GM23338 (cell line): ENCODE measurements around the gene POLD3. TPM values are rescaled to one million over a fixed set of nuclear protein-coding genes. Genes with fewer than 3 reads are reported as not detected.

Source experiments
- ATAC-seq: fragments of 200-7000 bp; cut with Tn5 transposase; 3 replicates; pipeline ENCODE4 v1.9.1; 2020
- DNase-seq: peaks from one replicate; pipeline ENCODE4 v3.0.0-alpha.2; 2015; ENCODE audit warnings: low spot score
- H2AFZ ChIP-seq: fragments of 200-600 bp; sonication (generic); 2 replicates; pipeline ENCODE4 v1.8.0; 2016; ENCODE audit warnings: antibody characterized with exemption, mild to moderate bottlenecking, moderate library complexity
- H3F3A ChIP-seq: fragments of 200-600 bp; sonication (generic); replicated peaks from 2 replicates; pipeline ENCODE4 v1.8.0; 2017; ENCODE audit warnings: antibody characterized with exemption, mixed run types, low read depth
- H3K27ac ChIP-seq: fragments of 200-600 bp; sonication (generic); 2 replicates; pipeline ENCODE4 v1.6.1; 2016; ENCODE audit warnings: low read depth
- H3K27me3 ChIP-seq: fragments of 200-600 bp; sonication (generic); 2 replicates; pipeline ENCODE4 v1.8.0; 2016; ENCODE audit warnings: mild to moderate bottlenecking, mixed run types, moderate library complexity; ENCODE audit not compliant: insufficient read depth
- H3K36me3 ChIP-seq: fragments of 200-600 bp; sonication (generic); 2 replicates; pipeline ENCODE4 v1.8.0; 2016; ENCODE audit warnings: mild to moderate bottlenecking; ENCODE audit not compliant: insufficient read depth
- H3K4me1 ChIP-seq: fragments of 200-600 bp; sonication (generic); 2 replicates; pipeline ENCODE4 v1.8.0; 2016; ENCODE audit warnings: mild to moderate bottlenecking, moderate library complexity; ENCODE audit not compliant: insufficient read depth
- H3K4me2 ChIP-seq: fragments of 200-600 bp; sonication (generic); 2 replicates; pipeline ENCODE4 v1.7.1; 2017; ENCODE audit warnings: mixed run types
- H3K4me3 ChIP-seq: fragments of 200-600 bp; sonication (generic); 2 replicates; pipeline ENCODE4 v1.6.1; 2016; ENCODE audit warnings: mixed run types
- H3K79me2 ChIP-seq: fragments of 200-600 bp; sonication (generic); replicated peaks from 2 replicates; pipeline ENCODE4 v1.8.0; 2017; ENCODE audit warnings: mild to moderate bottlenecking; ENCODE audit not compliant: insufficient read depth
- H3K9me2 ChIP-seq: fragments of 200-600 bp; sonication (generic); 2 replicates; pipeline ENCODE4 v1.8.0; 2017; ENCODE audit not compliant: insufficient read depth
- H4K20me1 ChIP-seq: fragments of 200-600 bp; sonication (generic); replicated peaks from 2 replicates; pipeline ENCODE4 v1.8.0; 2017; ENCODE audit warnings: mild to moderate bottlenecking; ENCODE audit not compliant: insufficient read depth
- H3K27ac Mint-ChIP-seq: 2 replicates; pipeline ENCODE4 v1.8.0; 2020; ENCODE audit warnings: inconsistent platforms, mild to moderate bottlenecking, moderate library complexity, mixed read lengths
- H3K27me3 Mint-ChIP-seq: 3 replicates; pipeline ENCODE4 v1.8.0; 2022; ENCODE audit warnings: low read depth, mild to moderate bottlenecking, moderate library complexity, mixed read lengths, inconsistent platforms; ENCODE audit not compliant: insufficient read depth, poor library complexity
- H3K36me3 Mint-ChIP-seq: 3 replicates; pipeline ENCODE4 v1.8.0; 2021; ENCODE audit warnings: low read depth, mild to moderate bottlenecking, inconsistent platforms, moderate library complexity, mixed read lengths
- H3K4me1 Mint-ChIP-seq: 3 replicates; pipeline ENCODE4 v1.8.0; 2020; ENCODE audit warnings: mild to moderate bottlenecking, inconsistent platforms, mixed read lengths
- H3K4me3 Mint-ChIP-seq: 3 replicates; pipeline ENCODE4 v1.8.0; 2021; ENCODE audit warnings: moderate library complexity, mild to moderate bottlenecking, inconsistent platforms, mixed read lengths
- H3K9me3 Mint-ChIP-seq: 3 replicates; pipeline ENCODE4 v1.8.0; 2020; ENCODE audit warnings: moderate library complexity, mild to moderate bottlenecking, inconsistent platforms, mixed read lengths
- CREB1 ChIP-seq: fragments of 250-450 bp; sonication (Bioruptor Pico); IDR thresholded peaks from 2 replicates; pipeline ENCODE4 v1.5.0; 2020; ENCODE audit warnings: low read depth, mild to moderate bottlenecking, moderate library complexity
- CTCF ChIP-seq, 2 experiments: fragments of 200-600 bp in 1 of 2; sonication (generic) in 1 of 2; conservative IDR thresholded peaks; 2 replicates each; pipeline versions ENCODE4 v1.5.1 to v1.6.1; 2016 to 2017; ENCODE audit warnings: antibody characterized with exemption in 2 of 2, low read depth in 2 of 2, mild to moderate bottlenecking in 2 of 2, moderate library complexity in 1 of 2
- JUNB ChIP-seq: IDR thresholded peaks from one replicate; pipeline ENCODE4 v1.6.1; 2016; ENCODE audit warnings: antibody characterized with exemption; ENCODE audit not compliant: unreplicated experiment
- NANOG ChIP-seq: IDR thresholded peaks from 2 replicates; pipeline ENCODE4 v1.6.1; 2016; ENCODE audit warnings: antibody characterized with exemption, borderline replicate concordance
- STAT1 ChIP-seq: IDR thresholded peaks from one replicate; pipeline ENCODE4 v1.6.1; 2016; ENCODE audit warnings: antibody characterized with exemption; ENCODE audit not compliant: unreplicated experiment
- ZNF114 ChIP-seq: fragments of 250-450 bp; sonication (Bioruptor Pico); IDR thresholded peaks from 2 replicates; pipeline ENCODE4 v1.5.0; 2020; ENCODE audit warnings: mild to moderate bottlenecking, moderate library complexity
- polyA plus RNA-seq: library from polyadenylated mRNA; unstranded; fragments of >200 nt; fragmentation: Nextera tagmentation; extraction: Ambion mirVana; gene quantifications from 2 replicates; pipeline ENCODE4 v1.2.1, GENCODE V29; 2016
- total RNA-seq: library from RNA; depleted of rRNA; stranded (reverse); fragments of >200 nt; shearing (Covaris generic); gene quantifications from 2 replicates; pipeline ENCODE4 v1.2.3, GENCODE V29; 2014
- TF ChIP-seq, protein P1 (sequence below): fragments of 250-450 bp; sonication (Bioruptor Pico); IDR thresholded peaks from 2 replicates; pipeline ENCODE4 v1.5.0; 2020; ENCODE audit warnings: mild to moderate bottlenecking, moderate library complexity
- TF ChIP-seq, protein P2 (sequence below): IDR thresholded peaks from 2 replicates; pipeline ENCODE4 v1.6.1; 2016; ENCODE audit warnings: antibody characterized with exemption

The POLD3 gene
- total and polyA plus RNA-seq, 2 experiments from 2014 or later, result 21.9 to 50.1 TPM

- Mint-ChIP-seq H3K9me3 (no peaks in the 10 kb centered on the region), H3K36me3 (peaks cover 16% of the 10 kb centered on the region; the same call in 2 of the 3 replicates), H3K27ac (no peak overlapping the region), H3K4me1 (peaks cover 2% of the 10 kb centered on the region; the same call in 1 of the 3 replicates), H3K27me3 (no peaks in the 10 kb centered on the region), H3K4me3 (no peak overlapping the region)
- Histone ChIP-seq H2AFZ (no peak overlapping the region), H4K20me1 (peaks cover 3% of the 10 kb centered on the region; the same call in 1 of the 2 replicates), H3K9me2 (no peaks in the 10 kb centered on the region), H3K27me3 (no peaks in the 10 kb centered on the region), H3K4me1 (no peaks in the 10 kb centered on the region), H3K36me3 (0 out of 2 replicates have a peak, but pooled peaks cover 3% of the 10 kb centered on the region), H3K4me2 (no peak overlapping the region), H3K4me3 (no peak overlapping the region), H3K79me2 (no peaks in the 10 kb centered on the region), H3K27ac (no peak overlapping the region), H3F3A (no peaks in the 10 kb centered on the region)
- TF ChIP-seq, protein P1, sequence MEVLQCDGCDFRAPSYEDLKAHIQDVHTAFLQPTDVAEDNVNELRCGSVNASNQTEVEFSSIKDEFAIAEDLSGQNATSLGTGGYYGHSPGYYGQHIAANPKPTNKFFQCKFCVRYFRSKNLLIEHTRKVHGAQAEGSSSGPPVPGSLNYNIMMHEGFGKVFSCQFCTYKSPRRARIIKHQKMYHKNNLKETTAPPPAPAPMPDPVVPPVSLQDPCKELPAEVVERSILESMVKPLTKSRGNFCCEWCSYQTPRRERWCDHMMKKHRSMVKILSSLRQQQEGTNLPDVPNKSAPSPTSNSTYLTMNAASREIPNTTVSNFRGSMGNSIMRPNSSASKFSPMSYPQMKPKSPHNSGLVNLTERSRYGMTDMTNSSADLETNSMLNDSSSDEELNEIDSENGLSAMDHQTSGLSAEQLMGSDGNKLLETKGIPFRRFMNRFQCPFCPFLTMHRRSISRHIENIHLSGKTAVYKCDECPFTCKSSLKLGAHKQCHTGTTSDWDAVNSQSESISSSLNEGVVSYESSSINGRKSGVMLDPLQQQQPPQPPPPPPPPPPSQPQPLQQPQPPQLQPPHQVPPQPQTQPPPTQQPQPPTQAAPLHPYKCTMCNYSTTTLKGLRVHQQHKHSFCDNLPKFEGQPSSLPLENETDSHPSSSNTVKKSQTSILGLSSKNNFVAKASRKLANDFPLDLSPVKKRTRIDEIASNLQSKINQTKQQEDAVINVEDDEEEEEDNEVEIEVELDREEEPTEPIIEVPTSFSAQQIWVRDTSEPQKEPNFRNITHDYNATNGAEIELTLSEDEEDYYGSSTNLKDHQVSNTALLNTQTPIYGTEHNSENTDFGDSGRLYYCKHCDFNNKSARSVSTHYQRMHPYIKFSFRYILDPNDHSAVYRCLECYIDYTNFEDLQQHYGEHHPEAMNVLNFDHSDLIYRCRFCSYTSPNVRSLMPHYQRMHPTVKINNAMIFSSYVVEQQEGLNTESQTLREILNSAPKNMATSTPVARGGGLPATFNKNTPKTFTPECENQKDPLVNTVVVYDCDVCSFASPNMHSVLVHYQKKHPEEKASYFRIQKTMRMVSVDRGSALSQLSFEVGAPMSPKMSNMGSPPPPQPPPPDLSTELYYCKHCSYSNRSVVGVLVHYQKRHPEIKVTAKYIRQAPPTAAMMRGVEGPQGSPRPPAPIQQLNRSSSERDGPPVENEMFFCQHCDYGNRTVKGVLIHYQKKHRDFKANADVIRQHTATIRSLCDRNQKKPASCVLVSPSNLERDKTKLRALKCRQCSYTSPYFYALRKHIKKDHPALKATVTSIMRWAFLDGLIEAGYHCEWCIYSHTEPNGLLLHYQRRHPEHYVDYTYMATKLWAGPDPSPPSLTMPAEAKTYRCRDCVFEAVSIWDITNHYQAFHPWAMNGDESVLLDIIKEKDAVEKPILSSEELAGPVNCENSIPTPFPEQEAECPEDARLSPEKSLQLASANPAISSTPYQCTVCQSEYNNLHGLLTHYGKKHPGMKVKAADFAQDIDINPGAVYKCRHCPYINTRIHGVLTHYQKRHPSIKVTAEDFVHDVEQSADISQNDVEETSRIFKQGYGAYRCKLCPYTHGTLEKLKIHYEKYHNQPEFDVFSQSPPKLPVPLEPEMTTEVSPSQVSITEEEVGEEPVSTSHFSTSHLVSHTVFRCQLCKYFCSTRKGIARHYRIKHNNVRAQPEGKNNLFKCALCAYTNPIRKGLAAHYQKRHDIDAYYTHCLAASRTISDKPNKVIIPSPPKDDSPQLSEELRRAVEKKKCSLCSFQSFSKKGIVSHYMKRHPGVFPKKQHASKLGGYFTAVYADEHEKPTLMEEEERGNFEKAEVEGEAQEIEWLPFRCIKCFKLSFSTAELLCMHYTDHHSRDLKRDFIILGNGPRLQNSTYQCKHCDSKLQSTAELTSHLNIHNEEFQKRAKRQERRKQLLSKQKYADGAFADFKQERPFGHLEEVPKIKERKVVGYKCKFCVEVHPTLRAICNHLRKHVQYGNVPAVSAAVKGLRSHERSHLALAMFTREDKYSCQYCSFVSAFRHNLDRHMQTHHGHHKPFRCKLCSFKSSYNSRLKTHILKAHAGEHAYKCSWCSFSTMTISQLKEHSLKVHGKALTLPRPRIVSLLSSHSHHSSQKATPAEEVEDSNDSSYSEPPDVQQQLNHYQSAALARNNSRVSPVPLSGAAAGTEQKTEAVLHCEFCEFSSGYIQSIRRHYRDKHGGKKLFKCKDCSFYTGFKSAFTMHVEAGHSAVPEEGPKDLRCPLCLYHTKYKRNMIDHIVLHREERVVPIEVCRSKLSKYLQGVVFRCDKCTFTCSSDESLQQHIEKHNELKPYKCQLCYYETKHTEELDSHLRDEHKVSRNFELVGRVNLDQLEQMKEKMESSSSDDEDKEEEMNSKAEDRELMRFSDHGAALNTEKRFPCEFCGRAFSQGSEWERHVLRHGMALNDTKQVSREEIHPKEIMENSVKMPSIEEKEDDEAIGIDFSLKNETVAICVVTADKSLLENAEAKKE, result no peak
- no peak for TF ChIP-seq JUNB
- TF ChIP-seq NANOG, result no peak
- TF ChIP-seq, protein P2, sequence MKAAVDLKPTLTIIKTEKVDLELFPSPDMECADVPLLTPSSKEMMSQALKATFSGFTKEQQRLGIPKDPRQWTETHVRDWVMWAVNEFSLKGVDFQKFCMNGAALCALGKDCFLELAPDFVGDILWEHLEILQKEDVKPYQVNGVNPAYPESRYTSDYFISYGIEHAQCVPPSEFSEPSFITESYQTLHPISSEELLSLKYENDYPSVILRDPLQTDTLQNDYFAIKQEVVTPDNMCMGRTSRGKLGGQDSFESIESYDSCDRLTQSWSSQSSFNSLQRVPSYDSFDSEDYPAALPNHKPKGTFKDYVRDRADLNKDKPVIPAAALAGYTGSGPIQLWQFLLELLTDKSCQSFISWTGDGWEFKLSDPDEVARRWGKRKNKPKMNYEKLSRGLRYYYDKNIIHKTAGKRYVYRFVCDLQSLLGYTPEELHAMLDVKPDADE, result no peak
- TF ChIP-seq ZNF114 (CRISPR knock-in tag), result no peak
- no peak for TF ChIP-seq CTCF (conservative IDR thresholded peaks at IDR 0.05; ENCODE audit: low read depth in 2 of 2)
- TF ChIP-seq STAT1, result no peak
- no peak for TF ChIP-seq CREB1 (CRISPR knock-in tag)
- no peak for DNase-seq
- ATAC-seq, result no peak
Measured at GRCh38 chr11:74644081-74644480, 51.7 kb downstream of the POLD3 start.
